ENCODE measurements around the gene NCAPH2.

DNA sequence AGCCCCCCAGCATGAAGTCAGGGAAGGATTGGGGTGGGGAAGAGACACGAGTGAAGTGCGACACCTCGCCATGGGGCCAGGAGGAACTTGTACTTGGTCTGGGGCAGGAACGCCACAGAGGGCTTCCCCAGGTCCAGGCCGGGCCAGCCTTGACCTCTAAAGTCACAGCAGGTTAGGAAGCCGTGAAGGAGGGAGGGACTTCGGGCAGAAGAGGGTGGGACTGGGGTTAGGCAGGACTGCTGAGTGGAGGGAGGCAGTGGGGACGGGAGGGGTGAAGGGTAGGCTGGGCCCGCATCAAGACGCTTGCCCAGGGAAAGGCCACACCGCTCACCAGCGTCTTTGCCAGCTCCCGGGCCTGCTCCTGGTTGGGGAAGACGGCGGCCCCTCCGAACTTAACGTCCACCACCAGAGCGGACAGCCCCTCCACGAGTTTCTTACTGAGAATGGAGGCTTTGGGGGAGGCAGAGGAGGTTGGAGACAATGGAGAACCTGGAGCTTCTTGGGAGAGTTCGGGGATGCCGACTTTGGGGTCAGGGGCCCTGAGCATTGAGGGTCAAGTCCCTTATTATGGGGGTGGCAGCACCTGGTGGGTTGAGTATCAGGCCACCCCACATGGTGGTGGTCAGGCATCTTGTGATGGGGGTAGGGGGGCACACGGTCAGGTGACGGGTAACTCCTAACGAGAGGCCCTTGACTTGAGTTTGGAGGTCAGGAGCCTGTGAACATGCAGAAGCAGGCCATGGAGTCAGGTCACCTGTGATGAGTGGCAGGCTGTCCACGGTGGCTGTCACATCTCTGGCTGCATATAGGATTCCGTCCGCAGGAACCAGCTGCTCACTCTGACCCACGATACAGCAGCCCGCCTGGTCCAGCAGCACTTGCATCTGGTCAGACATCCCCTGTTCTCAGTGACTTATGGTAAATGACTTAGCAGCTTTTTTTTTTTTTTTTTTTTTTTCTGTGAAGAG, 19.1 kb downstream of the NCAPH2 start:
- TF ChIP-seq, protein P1, sequence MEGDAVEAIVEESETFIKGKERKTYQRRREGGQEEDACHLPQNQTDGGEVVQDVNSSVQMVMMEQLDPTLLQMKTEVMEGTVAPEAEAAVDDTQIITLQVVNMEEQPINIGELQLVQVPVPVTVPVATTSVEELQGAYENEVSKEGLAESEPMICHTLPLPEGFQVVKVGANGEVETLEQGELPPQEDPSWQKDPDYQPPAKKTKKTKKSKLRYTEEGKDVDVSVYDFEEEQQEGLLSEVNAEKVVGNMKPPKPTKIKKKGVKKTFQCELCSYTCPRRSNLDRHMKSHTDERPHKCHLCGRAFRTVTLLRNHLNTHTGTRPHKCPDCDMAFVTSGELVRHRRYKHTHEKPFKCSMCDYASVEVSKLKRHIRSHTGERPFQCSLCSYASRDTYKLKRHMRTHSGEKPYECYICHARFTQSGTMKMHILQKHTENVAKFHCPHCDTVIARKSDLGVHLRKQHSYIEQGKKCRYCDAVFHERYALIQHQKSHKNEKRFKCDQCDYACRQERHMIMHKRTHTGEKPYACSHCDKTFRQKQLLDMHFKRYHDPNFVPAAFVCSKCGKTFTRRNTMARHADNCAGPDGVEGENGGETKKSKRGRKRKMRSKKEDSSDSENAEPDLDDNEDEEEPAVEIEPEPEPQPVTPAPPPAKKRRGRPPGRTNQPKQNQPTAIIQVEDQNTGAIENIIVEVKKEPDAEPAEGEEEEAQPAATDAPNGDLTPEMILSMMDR (IDR thresholded peaks at IDR 0.05) = no peak
- no peak for TF ChIP-seq POLR2A (IDR thresholded peaks at IDR 0.05)

Measured in gastroesophageal sphincter (tissue), 3 donors.